A549 treated with CORT108297 at 1 μM for 4 hours (cell line): ENCODE data around the gene GPR4. TPM values are rescaled to one million over a fixed set of nuclear protein-coding genes. Genes with fewer than 3 reads are reported as not detected.

Experiments used
- total RNA-seq: library from RNA; stranded (reverse); fragments of 200-300 nt; extraction: Qiagen RNA extraction; gene quantifications from 5 replicates; pipeline ENCODE4 v1.2.3, GENCODE V29; 2022

The GPR4 gene
- total RNA-seq, result 0.06 to 0.13 TPM (median 0.10 TPM) in 5 replicates

DNA sequence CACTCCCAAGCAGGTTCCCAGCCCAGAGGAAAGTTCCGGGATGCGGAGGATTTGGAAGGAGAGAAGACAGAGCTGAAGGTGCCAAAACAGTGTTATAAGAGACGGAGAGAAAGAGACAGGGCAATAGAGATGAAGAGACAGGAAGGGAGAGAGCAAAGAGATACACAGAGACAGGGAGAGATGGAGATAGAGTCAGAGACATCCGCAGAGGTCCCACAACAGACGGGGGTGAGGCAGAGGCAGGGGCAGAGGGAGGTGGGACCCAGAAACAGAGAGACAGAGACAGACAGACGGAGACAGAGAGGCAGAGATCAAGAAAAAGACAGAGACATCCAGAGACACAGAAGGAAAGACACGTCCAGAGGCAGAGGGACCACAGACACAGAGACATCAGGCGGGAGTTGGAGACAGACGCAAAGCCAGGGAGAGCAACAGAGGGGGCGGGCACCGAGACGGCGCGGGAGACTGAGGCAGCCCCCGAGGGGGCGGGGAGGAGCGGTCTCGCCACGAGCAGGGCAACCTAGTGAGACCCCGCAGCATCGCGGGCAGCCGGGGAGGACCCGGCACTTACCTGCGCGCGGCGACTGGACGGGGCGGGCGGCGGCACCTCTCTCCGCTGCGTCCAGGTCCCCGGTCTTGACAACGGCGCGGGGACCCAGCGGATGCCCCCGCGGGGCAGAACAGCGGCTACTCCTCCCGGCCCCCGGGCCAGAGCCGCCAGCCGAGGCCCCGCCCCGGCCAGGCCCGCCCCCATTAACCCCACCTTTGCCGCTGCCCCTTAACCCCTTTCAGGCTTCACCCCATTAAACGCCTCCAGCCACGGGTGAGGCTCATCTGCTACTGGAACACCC lies at the start of gene GPR4:
Gene GPR4 (minus strand): TSS at position 689 of the 851 bp plus-strand sequence. CDS start 10,346 bp downstream, outside the sequence.

DNA sequence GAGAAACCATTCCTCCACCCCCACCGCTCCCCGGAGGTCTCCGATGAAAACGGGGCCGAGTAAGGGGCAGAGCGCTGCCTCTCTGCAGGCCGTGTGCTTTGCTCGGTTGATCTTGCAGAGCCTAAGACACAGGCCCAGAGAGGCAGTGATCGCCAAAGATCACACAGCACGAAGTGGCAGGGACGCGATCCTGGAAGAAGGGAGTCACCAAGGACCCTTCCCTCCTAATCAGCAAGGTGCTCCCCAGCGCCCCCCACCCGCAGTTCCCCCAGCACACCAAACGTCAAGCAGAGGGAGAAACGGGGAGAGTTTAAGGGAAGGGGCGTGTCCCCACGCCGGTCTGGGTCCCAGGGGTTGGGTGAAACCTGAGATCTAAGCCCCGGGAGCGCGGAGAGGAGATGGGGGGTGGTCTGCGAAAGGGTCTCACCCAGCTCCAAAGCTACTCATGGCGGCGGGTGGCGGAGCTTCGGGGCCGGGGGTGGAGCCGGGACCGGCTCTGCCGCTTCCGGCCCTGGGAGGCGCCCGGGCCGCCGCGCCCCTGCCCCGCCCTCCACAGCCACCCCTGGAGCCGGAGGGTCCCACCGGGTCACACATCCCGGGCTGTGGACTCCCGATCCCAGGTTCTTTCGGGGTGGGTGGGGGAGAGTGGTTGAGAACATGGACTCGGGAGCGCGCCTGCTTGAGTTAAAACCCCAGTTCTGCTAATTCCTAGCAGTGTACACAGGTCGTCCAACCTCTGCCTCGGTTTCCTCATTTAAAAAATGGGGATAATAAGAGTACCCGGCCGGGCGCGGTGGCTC lies 37.1 kb upstream of the GPR4 start, which contains the start of gene EML2:
Gene EML2 (minus strand): TSS at position 468 of the 800 bp plus-strand sequence. CDS start 21 bp downstream, at position 447.

DNA sequence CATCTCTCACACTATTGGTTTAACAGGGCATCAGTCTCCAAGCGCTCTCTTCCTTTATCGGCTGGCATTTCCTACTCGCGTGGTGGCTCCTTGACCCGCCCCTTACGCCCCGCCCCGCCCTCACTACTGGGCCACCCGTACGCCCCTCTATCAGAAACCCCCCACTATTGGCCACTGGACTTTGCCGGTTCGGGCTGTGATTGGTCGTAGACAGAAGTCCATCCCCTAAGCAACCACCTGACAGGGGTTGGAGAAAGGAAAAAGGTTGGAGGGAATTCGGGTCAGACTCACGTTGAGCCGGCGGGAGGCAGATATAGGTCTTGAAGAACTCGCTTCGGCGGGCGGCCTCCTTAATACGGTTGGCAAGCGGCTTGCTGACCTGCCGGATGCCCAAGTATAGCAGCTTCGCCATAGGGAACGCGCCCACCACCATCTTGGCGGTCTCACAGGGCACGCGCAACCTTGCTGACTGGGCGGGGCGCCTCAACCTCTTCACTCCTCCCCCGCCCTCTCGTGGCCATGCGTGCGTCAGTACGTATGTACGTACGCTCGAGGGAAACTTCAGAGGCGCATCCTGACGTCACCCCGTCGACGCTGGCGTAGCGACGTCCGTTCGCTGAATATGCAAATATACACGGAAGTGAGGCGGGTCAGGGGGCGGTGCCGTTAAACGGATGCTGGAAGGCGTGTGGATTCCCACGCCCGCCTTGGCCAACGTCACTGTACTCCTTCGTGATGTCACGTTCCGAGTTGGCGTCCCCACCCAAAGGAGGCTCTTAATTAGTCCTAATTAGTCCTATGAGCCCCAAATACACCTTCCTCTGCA lies 17.5 kb downstream of the GPR4 start, which contains the start of gene OPA3:
Gene OPA3 (minus strand): TSS at position 471 of the 826 bp plus-strand sequence. CDS start 38 bp downstream, at position 433.

Other genes with a start within 250 kb of the GPR4 start
- 10.7 to 15.6 TPM (median 12.6 TPM) in 5 replicates for gene ERCC2, start 231.6 kb downstream of the GPR4 start, total RNA-seq
- gene PPP1R13L, start 197.1 kb downstream of the GPR4 start, total RNA-seq, result 29.4 to 40.5 TPM (median 30.3 TPM) in 5 replicates
- gene POLR1G, start 195.6 kb downstream of the GPR4 start, total RNA-seq, result 41.9 to 52.7 TPM (median 46.6 TPM) in 5 replicates
- 127 to 168 TPM (median 156 TPM) in 5 replicates for gene ERCC1, start 178.3 kb downstream of the GPR4 start, total RNA-seq
- gene FOSB, start 134.2 kb downstream of the GPR4 start, total RNA-seq, result 11.7 to 21.6 TPM (median 17.1 TPM) in 5 replicates
- gene RTN2, start 105.2 kb downstream of the GPR4 start, total RNA-seq, result 9.0 to 13.7 TPM (median 11.1 TPM) in 5 replicates
- gene PPM1N, start 103.8 kb downstream of the GPR4 start, total RNA-seq, result 6.4 to 8.3 TPM (median 7.8 TPM) in 5 replicates
- gene VASP, start 94.7 kb downstream of the GPR4 start, total RNA-seq, result 120 to 159 TPM (median 139 TPM) in 5 replicates
- 11.0 to 18.1 TPM (median 16.8 TPM) in 5 replicates for gene OPA3, start 17.4 kb downstream of the GPR4 start, total RNA-seq
- gene EML2, start 37.2 kb upstream of the GPR4 start, total RNA-seq, result 19.2 to 28.2 TPM (median 25.7 TPM) in 5 replicates
- 1.7 to 4.0 TPM (median 3.3 TPM) in 5 replicates for gene GIPR, start 66.0 kb upstream of the GPR4 start, total RNA-seq
- 781 to 943 TPM (median 789 TPM) in 5 replicates for gene SNRPD2, start 89.7 kb upstream of the GPR4 start, total RNA-seq
- 6.3 to 10.4 TPM (median 10.2 TPM) in 5 replicates for gene QPCTL, start 90.5 kb upstream of the GPR4 start, total RNA-seq
- gene FBXO46, start 128.7 kb upstream of the GPR4 start, total RNA-seq, result 8.8 to 10.7 TPM (median 10.6 TPM) in 5 replicates
- 0.06 to 0.08 TPM (median 0.07 TPM) in 4 of 5 replicates, not detected in the other for gene MEIOSIN, start 131.2 kb upstream of the GPR4 start, total RNA-seq
- gene SIX5, start 167.0 kb upstream of the GPR4 start, total RNA-seq, result 18.9 to 34.0 TPM (median 32.5 TPM) in 5 replicates
- 37.3 to 58.8 TPM (median 54.3 TPM) in 5 replicates for gene DMPK, start 180.3 kb upstream of the GPR4 start, total RNA-seq
- 22.5 to 40.0 TPM (median 39.5 TPM) in 5 replicates for gene DMWD, start 190.6 kb upstream of the GPR4 start, total RNA-seq
- not detected in 5 replicates for gene RSPH6A, start 213.1 kb upstream of the GPR4 start, total RNA-seq